Progenitor cell of endocrine pancreas (in vitro differentiated cells): ENCODE results near the gene RPL18. TPM values are rescaled to one million over a fixed set of nuclear protein-coding genes. Genes with fewer than 3 reads are reported as not detected.
A peak's percentile ranks its signal among the peaks of the same experiment; 100 is the strongest.

ENCODE experiments used
- DNase-seq: peaks from one replicate; pipeline ENCODE4 v3.0.0; 2021; ENCODE audit warnings: low spot score; ENCODE audit not compliant: unreplicated experiment
- H3K27ac Mint-ChIP-seq: 2 replicates; pipeline ENCODE4 v1.8.0; 2021; ENCODE audit warnings: mild to moderate bottlenecking, moderate library complexity, mixed read lengths
- H3K27me3 Mint-ChIP-seq: 2 replicates; pipeline ENCODE4 v1.8.0; 2021; ENCODE audit warnings: mixed read lengths
- H3K36me3 Mint-ChIP-seq: 2 replicates; pipeline ENCODE4 v1.8.0; 2022; ENCODE audit warnings: mixed read lengths; ENCODE audit not compliant: insufficient read depth
- H3K4me1 Mint-ChIP-seq: 2 replicates; pipeline ENCODE4 v1.8.0; 2021; ENCODE audit warnings: low read depth, mixed read lengths
- H3K4me3 Mint-ChIP-seq: 2 replicates; pipeline ENCODE4 v1.8.0; 2021; ENCODE audit warnings: low read depth, mild to moderate bottlenecking, moderate library complexity, mixed read lengths
- H3K9me3 Mint-ChIP-seq: 2 replicates; pipeline ENCODE4 v1.8.0; 2021; ENCODE audit warnings: low read depth, mixed read lengths
- CTCF ChIP-seq: fragments of 200-600 bp; sonication (generic); IDR thresholded peaks from one replicate; pipeline ENCODE4 v1.5.0; 2021; ENCODE audit warnings: antibody characterized with exemption, mild to moderate bottlenecking; ENCODE audit not compliant: unreplicated experiment
- total RNA-seq: library from RNA; stranded (reverse); gene quantifications from 2 replicates; pipeline ENCODE4 v1.2.1, GENCODE V29; 2021

The RPL18 gene
- total RNA-seq, 1 donor from 2014 or later = 1,379 TPM

- H3K4me1 Mint-ChIP-seq = peaks cover 26% of the 10 kb centered on the region
- no peak overlapping the region for H3K4me3 Mint-ChIP-seq
- no peak for TF ChIP-seq CTCF
- peaks cover 10% of the 10 kb centered on the region for H3K36me3 Mint-ChIP-seq
- H3K9me3 Mint-ChIP-seq = no peaks in the 10 kb centered on the region
- no peak for DNase-seq
- peak overlapping the region; percentile 90 for H3K27ac Mint-ChIP-seq
- H3K27me3 Mint-ChIP-seq = no peaks in the 10 kb centered on the region
These were observed 5.7 kb downstream of the RPL18 start for GRCh38 chr19:48613024-48613851.

GRCh38 chr19:48611872-48612271 is 7.1 kb downstream of the RPL18 start:
- Mint-ChIP-seq H3K9me3 (no peaks in the 10 kb centered on the region), H3K36me3 (peaks cover 8% of the 10 kb centered on the region), H3K4me3 (no peak overlapping the region), H3K4me1 (peaks cover 14% of the 10 kb centered on the region), H3K27ac (no peak overlapping the region), H3K27me3 (no peaks in the 10 kb centered on the region)
- TF ChIP-seq CTCF = no peak
- no peak for DNase-seq

- Mint-ChIP-seq H3K27ac (no peak overlapping the region), H3K4me3 (no peak overlapping the region), H3K36me3 (no peaks in the 10 kb centered on the region), H3K4me1 (peaks cover 5% of the 10 kb centered on the region), H3K27me3 (no peaks in the 10 kb centered on the region), H3K9me3 (no peaks in the 10 kb centered on the region)
- TF ChIP-seq CTCF = no peak
- DNase-seq = no peak
These were observed 9.3 kb downstream of the RPL18 start for GRCh38 chr19:48609571-48610108.

GRCh38 chr19:48608798-48609263 is 10.1 kb downstream of the RPL18 start:
- Mint-ChIP-seq H3K27ac (no peak overlapping the region), H3K36me3 (no peaks in the 10 kb centered on the region), H3K27me3 (no peaks in the 10 kb centered on the region), H3K4me1 (peaks cover under 1% of the 10 kb centered on the region), H3K9me3 (no peaks in the 10 kb centered on the region), H3K4me3 (no peak overlapping the region)
- TF ChIP-seq CTCF = peak; percentile 43
- no peak for DNase-seq

- H3K9me3 Mint-ChIP-seq = no peaks in the 10 kb centered on the region
- no peak for DNase-seq
- H3K4me1 Mint-ChIP-seq = peaks cover 2% of the 10 kb centered on the region
- no peak overlapping the region for H3K4me3 Mint-ChIP-seq
- H3K27me3 Mint-ChIP-seq = no peaks in the 10 kb centered on the region
- no peak overlapping the region for H3K27ac Mint-ChIP-seq
- H3K36me3 Mint-ChIP-seq = no peaks in the 10 kb centered on the region
- no peak for TF ChIP-seq CTCF
These were observed 11.6 kb downstream of the RPL18 start for GRCh38 chr19:48607359-48607755.
